Kidney (tissue), 14 donors: ENCODE results near the gene POLR2L. TPM values are rescaled to one million over a fixed set of nuclear protein-coding genes. Genes with fewer than 3 reads are reported as not detected.

ENCODE experiments used
- DNase-seq, 5 donors: peaks; one replicate each; pipeline ENCODE4 v3.0.0-alpha.2; 2013 to 2020
- FAIRE-seq: peaks from 2 replicates; lab custom pipeline; 2012; peaks lifted over from hg19 to GRCh38; lab: Jason Lieb, UNC
- H3K27ac ChIP-seq, 2 donors: one replicate each; pipeline ENCODE4 v1.7.0; 2013; ENCODE audit warnings: low read depth in 2 of 2, low read length in 2 of 2, inconsistent platforms in 1 of 2
- H3K27me3 ChIP-seq: one replicate; pipeline ENCODE4 v1.7.1; 2013; ENCODE audit warnings: low read length, inconsistent platforms; ENCODE audit not compliant: control insufficient read depth, insufficient read depth
- H3K36me3 ChIP-seq, 3 donors: one replicate each; pipeline versions ENCODE4 v1.7.0 to v1.7.1; 2013; ENCODE audit warnings: low read length in 3 of 3, control low read depth in 1 of 3, inconsistent platforms in 1 of 3; ENCODE audit not compliant: insufficient read depth in 3 of 3, control insufficient read depth in 2 of 3
- H3K4me1 ChIP-seq, 3 donors: one replicate each; pipeline versions ENCODE4 v1.7.0 to v1.7.1; 2013; ENCODE audit warnings: low read length in 3 of 3, inconsistent platforms in 1 of 3, low read depth in 1 of 3; ENCODE audit not compliant: control insufficient read depth in 2 of 3, insufficient read depth in 2 of 3
- H3K4me3 ChIP-seq, 3 donors: one replicate each; pipeline versions ENCODE4 v1.7.0 to v1.8.1; 2013; ENCODE audit warnings: low read length in 3 of 3, control low read depth in 1 of 3, inconsistent platforms in 1 of 3
- H3K9ac ChIP-seq, 3 donors: one replicate each; pipeline versions ENCODE4 v1.7.0 to v1.7.1; 2013; ENCODE audit warnings: low read length in 3 of 3, control low read depth in 1 of 3, inconsistent platforms in 1 of 3
- H3K9me3 ChIP-seq, 3 donors: one replicate each; pipeline versions ENCODE4 v1.7.0 to v1.7.1; 2013; ENCODE audit warnings: low read length in 3 of 3, control low read depth in 1 of 3, inconsistent platforms in 1 of 3; ENCODE audit not compliant: control insufficient read depth in 2 of 3, insufficient read depth in 1 of 3
- intact Hi-C: fragments of 100-400 bp; cut with DNase I; formaldehyde crosslinking; loops from one replicate; pipeline ENCODE4 v1.11.1; 2022
- polyA plus RNA-seq: library from polyadenylated mRNA; stranded (reverse); fragments of 350-450 nt; fragmentation: Illumina TruSeq; extraction: RNeasy Lipid Tissue Mini Kit (QIAGEN cat#74804); gene quantifications from one replicate; pipeline ENCODE4 v1.2.3, GENCODE V29; 2014; ENCODE audit warnings: low read depth, low replicate concordance; ENCODE audit not compliant: insufficient read depth
- total RNA-seq: library from RNA; stranded (reverse); fragmentation: NEBNext Ultra II Directional; extraction: Animal tissue kit (Norgen Biotek cat#: 25700); gene quantifications from one replicate; pipeline ENCODE4 v1.2.1, GENCODE V29; 2021
- TF ChIP-seq, protein P1 (sequence below): IDR thresholded peaks from 3 replicates; pipeline ENCODE4 v1.5.1; 2012; ENCODE audit warnings: mild to moderate bottlenecking, moderate library complexity, borderline replicate concordance; ENCODE audit not compliant: insufficient read depth; ENCODE audit errors: extremely low read depth
- donor health status: control.
- donor health status: control.
- donor health status: control.
- donor health status: control.
- donor health status: control.
- donor health status: DM: yes; HTN: yes; CAD: no.
- donor health status: Normal renal cell carcinoma (clear cell type).

The POLR2L gene
- total and polyA plus RNA-seq, 2 donors from 2014 or later = 107 to 376 TPM

GRCh38 chr11:858053-858761, 15.9 kb upstream of the POLR2L start:
- Histone ChIP-seq H3K27me3 (no peaks in the 10 kb centered on the region), H3K9ac (no peak overlapping the region), H3K4me3 (no peak overlapping the region), H3K9me3 (no peaks in the 10 kb centered on the region), H3K36me3 (no peaks in the 10 kb centered on the region), H3K4me1 (peaks cover 0 to 25% (median 10%) of the 10 kb centered on the region in 3 donors), H3K27ac (no peak overlapping the region)
- FAIRE-seq (no peak), DNase-seq (no peak)
- intact Hi-C loops = loop anchor here (10.0 kb wide), 1 partner anchor 187 kb away; no protein-coding TSS in a partner anchor
- TF ChIP-seq, protein P1, sequence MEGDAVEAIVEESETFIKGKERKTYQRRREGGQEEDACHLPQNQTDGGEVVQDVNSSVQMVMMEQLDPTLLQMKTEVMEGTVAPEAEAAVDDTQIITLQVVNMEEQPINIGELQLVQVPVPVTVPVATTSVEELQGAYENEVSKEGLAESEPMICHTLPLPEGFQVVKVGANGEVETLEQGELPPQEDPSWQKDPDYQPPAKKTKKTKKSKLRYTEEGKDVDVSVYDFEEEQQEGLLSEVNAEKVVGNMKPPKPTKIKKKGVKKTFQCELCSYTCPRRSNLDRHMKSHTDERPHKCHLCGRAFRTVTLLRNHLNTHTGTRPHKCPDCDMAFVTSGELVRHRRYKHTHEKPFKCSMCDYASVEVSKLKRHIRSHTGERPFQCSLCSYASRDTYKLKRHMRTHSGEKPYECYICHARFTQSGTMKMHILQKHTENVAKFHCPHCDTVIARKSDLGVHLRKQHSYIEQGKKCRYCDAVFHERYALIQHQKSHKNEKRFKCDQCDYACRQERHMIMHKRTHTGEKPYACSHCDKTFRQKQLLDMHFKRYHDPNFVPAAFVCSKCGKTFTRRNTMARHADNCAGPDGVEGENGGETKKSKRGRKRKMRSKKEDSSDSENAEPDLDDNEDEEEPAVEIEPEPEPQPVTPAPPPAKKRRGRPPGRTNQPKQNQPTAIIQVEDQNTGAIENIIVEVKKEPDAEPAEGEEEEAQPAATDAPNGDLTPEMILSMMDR = no peak

- no peaks in the 10 kb centered on the region for H3K9me3 ChIP-seq
- no peak overlapping the region for H3K27ac ChIP-seq
- intact Hi-C loops = loop anchor here (10.0 kb wide), 1 partner anchor 188 kb away; no protein-coding TSS in a partner anchor
- H3K36me3 ChIP-seq = no peaks in the 10 kb centered on the region
- no peaks in the 10 kb centered on the region for H3K27me3 ChIP-seq
- FAIRE-seq (no peak), DNase-seq (no peak)
- no peak overlapping the region for H3K9ac ChIP-seq
- H3K4me1 ChIP-seq = peaks cover 0 to 14% (median 5%) of the 10 kb centered on the region in 3 donors
- TF ChIP-seq, protein P1 = no peak
- H3K4me3 ChIP-seq = no peak overlapping the region
Measured at GRCh38 chr11:856397-856796, 14.1 kb upstream of the POLR2L start.

- no peak overlapping the region for H3K9ac ChIP-seq
- H3K4me3 ChIP-seq = no peak overlapping the region
- no peaks in the 10 kb centered on the region for H3K9me3 ChIP-seq
- H3K36me3 ChIP-seq = no peaks in the 10 kb centered on the region
- H3K27me3 ChIP-seq = no peaks in the 10 kb centered on the region
- DNase-seq (no peak), FAIRE-seq (no peak)
- H3K4me1 ChIP-seq = peaks cover 0 to 18% (median 5%) of the 10 kb centered on the region in 3 donors
- TF ChIP-seq, protein P1 = no peak
- intact Hi-C loops = loop anchor here (10.0 kb wide), 1 partner anchor 189 kb away; no protein-coding TSS in a partner anchor
- no peak overlapping the region for H3K27ac ChIP-seq
Measured at GRCh38 chr11:855796-856195, 13.5 kb upstream of the POLR2L start.
